K562 (cell line): Measurements from ENCODE around the gene C10orf53. TPM values are rescaled to one million over a fixed set of nuclear protein-coding genes. Genes with fewer than 3 reads are reported as not detected.

Source experiments
- ATAC-seq: fragments of 200-7000 bp; cut with Tn5 transposase; 3 replicates; pipeline ENCODE4 v1.9.1; 2020; ENCODE audit warnings: moderate library complexity
- BruUV-seq: library from RNA; stranded (reverse); fragments of 400-500 nt; replicated peaks from 2 replicates; lab custom pipeline; 2021; lab: Mats Ljungman, UMichigan
- CTCF ChIA-PET: fragments of 300-600 bp; formaldehyde crosslinking; extraction: SDS; loops from one replicate; lab custom pipeline; 2021; ENCODE audit warnings: low intra/inter-chr PET ratio; lab: Yijun Ruan, JAX
- POLR2A ChIA-PET: fragments of 300-600, 350-650 bp; sonication (Branson Sonifier 250); formaldehyde crosslinking; extraction: SDS; loops from one replicate; lab custom pipeline; 2021; ENCODE audit warnings: antibody characterized with exemption, inconsistent platforms; lab: Yijun Ruan, JAX
- DNase-seq, 4 experiments: peaks; one replicate each; pipeline versions ENCODE4 v3.0.0 to v3.0.0-alpha.2; 2011 to 2018; ENCODE audit warnings: low spot score in 3 of 4, mixed read lengths in 3 of 4; ENCODE audit errors: extremely low read depth in 1 of 4
- FAIRE-seq: peaks from 2 replicates; lab custom pipeline; 2011; peaks lifted over from hg19 to GRCh38; lab: Jason Lieb, UNC
- H2AFZ ChIP-seq: 2 replicates; pipeline ENCODE4 v1.6.0; 2011; ENCODE audit warnings: low read depth, low read length, control low read depth, inconsistent platforms
- H3K27ac ChIP-seq: fragments of 200-600 bp; 3 replicates; pipeline ENCODE4 v1.8.0; 2011; ENCODE audit warnings: low read depth, mild to moderate bottlenecking, control low read depth, inconsistent platforms, low read length, moderate library complexity, mixed read lengths; ENCODE audit errors: extremely low read depth
- H3K27me3 ChIP-seq, 2 experiments: fragments of 300-600 bp in 1 of 2; 2 replicates in 1 of 2; 3 replicates in 1 of 2; pipeline versions ENCODE4 v1.6.0 to v1.8.0; 2011; ENCODE audit warnings: inconsistent platforms in 2 of 2, low read length in 2 of 2, mild to moderate bottlenecking in 1 of 2, mixed read lengths in 1 of 2, moderate library complexity in 1 of 2; ENCODE audit not compliant: control insufficient read depth in 2 of 2, insufficient read depth in 2 of 2
- H3K36me3 ChIP-seq: fragments of 300-600 bp; 3 replicates; pipeline ENCODE4 v1.8.0; 2011; ENCODE audit warnings: mild to moderate bottlenecking, low read length, inconsistent platforms; ENCODE audit not compliant: control insufficient read depth, insufficient read depth
- H3K4me1 ChIP-seq, 2 experiments: fragments of 200-600 bp in 1 of 2; replicated peaks in 1 of 2; 2 replicates in 1 of 2; 3 replicates in 1 of 2; pipeline versions ENCODE4 v1.5.1 to v1.8.0; 2011; ENCODE audit warnings: inconsistent platforms in 2 of 2, low read length in 2 of 2, mild to moderate bottlenecking in 1 of 2, mixed read lengths in 1 of 2, moderate library complexity in 1 of 2; ENCODE audit not compliant: control insufficient read depth in 2 of 2, insufficient read depth in 2 of 2
- H3K4me2 ChIP-seq: 2 replicates; pipeline ENCODE4 v1.6.1; 2011; ENCODE audit warnings: low read length, control low read depth, inconsistent platforms, mixed read lengths; ENCODE audit not compliant: insufficient read depth
- H3K4me3 ChIP-seq: fragments of 200-600 bp; sonication (generic), shearing (Covaris generic); 2 replicates; pipeline ENCODE4 v1.5.1; 2016; ENCODE audit warnings: control low read depth, inconsistent platforms
- H3K79me2 ChIP-seq: fragments of 200-600 bp; 3 replicates; pipeline ENCODE4 v1.8.0; 2011; ENCODE audit warnings: low read length, inconsistent platforms; ENCODE audit not compliant: control insufficient read depth, insufficient read depth
- H3K9ac ChIP-seq, 2 experiments: 2 replicates each; pipeline versions ENCODE4 v1.6.0 to v1.6.1; 2011; ENCODE audit warnings: low read depth in 2 of 2, low read length in 2 of 2, control low read depth in 1 of 2, inconsistent platforms in 1 of 2, mild to moderate bottlenecking in 1 of 2, mixed read lengths in 1 of 2; ENCODE audit not compliant: insufficient read depth in 1 of 2
- H3K9me1 ChIP-seq: one replicate; pipeline ENCODE4 v1.6.0; 2011; ENCODE audit warnings: inconsistent platforms, mild to moderate bottlenecking, low read length, moderate library complexity; ENCODE audit not compliant: control insufficient read depth, insufficient read depth
- H3K9me3 ChIP-seq: replicated peaks from 2 replicates; pipeline ENCODE4 v1.5.1; 2011; ENCODE audit warnings: low read depth, low read length, inconsistent platforms; ENCODE audit not compliant: control insufficient read depth, insufficient read depth
- H4K20me1 ChIP-seq: replicated peaks from 2 replicates; pipeline ENCODE4 v1.6.1; 2011; ENCODE audit warnings: low read length, inconsistent platforms, mixed read lengths; ENCODE audit not compliant: control insufficient read depth, insufficient read depth
- HNRNPUL1 ChIP-seq: fragments of 200-400 bp; formaldehyde crosslinking; IDR thresholded peaks from 2 replicates; pipeline ENCODE4 v1.6.1; 2017; ENCODE audit warnings: low read length
- MEF2A ChIP-seq: IDR thresholded peaks from 2 replicates; pipeline ENCODE4 v1.6.1; 2011; ENCODE audit warnings: low read depth, mild to moderate bottlenecking, low read length, moderate library complexity; ENCODE audit not compliant: control insufficient read depth
- MYC ChIP-seq, 2 experiments: fragments of 250-450 bp in 1 of 2; sonication (Bioruptor Pico) in 1 of 2; IDR thresholded peaks; 2 replicates each; pipeline versions ENCODE4 v1.5.1 to v1.6.1; 2012 to 2021; ENCODE audit warnings: low read depth in 2 of 2, borderline replicate concordance in 1 of 2, improper control_type of control experiment in 1 of 2, low read length in 1 of 2, mild to moderate bottlenecking in 1 of 2, moderate library complexity in 1 of 2
- RHOXF2B ChIP-seq: fragments of 250-450 bp; sonication (Bioruptor Pico); conservative IDR thresholded peaks from 2 replicates; pipeline ENCODE4 v1.5.1; 2021
- ZNF280B ChIP-seq: fragments of 250-450 bp; sonication (Bioruptor Pico); IDR thresholded peaks from 2 replicates; pipeline ENCODE4 v1.5.1; 2021; ENCODE audit warnings: mild to moderate bottlenecking
- ZNF316 ChIP-seq: fragments of 450-650 bp; IDR thresholded peaks from 2 replicates; pipeline ENCODE4 v1.6.1; 2016
- WGBS: fragments of 100-300 bp; shearing (Covaris generic); methylation state at CpG from one replicate; pipeline ENCODE4 v1.1.6; 2016; ENCODE audit warnings: low coverage, mixed read lengths; ENCODE audit not compliant: insufficient coverage; ENCODE audit errors: missing lambda C conversion rate; 5-methylcytosine and 5-hydroxymethylcytosine counted together
- in situ Hi-C: fragments of 300-500 bp; cut with MboI; formaldehyde crosslinking; loops from 4 replicates; pipeline ENCODE4 v1.15.0; 2018; ENCODE audit warnings: inconsistent platforms, mixed read lengths
- intact Hi-C: fragments of 100-400 bp; cut with micrococcal nuclease; formaldehyde crosslinking; loops from 2 replicates; pipeline ENCODE4 v1.14.2; 2022
- polyA plus RNA-seq, 8 experiments: library from polyadenylated mRNA; depleted of rRNA in 4 of 8; stranded (reverse) in 5 of 8; unstranded in 3 of 8; fragments of >200 nt; fragmentation: Nextera tagmentation in 2 of 8; fragmentation: Illumina TruSeq in 1 of 8; extraction: Ambion mirVana in 2 of 8; extraction: Trizol in 1 of 8; gene quantifications; 2 replicates each; pipeline versions ENCODE4 v1.2.1 to v1.2.3, GENCODE V29; 2011 to 2014; ENCODE audit warnings: inconsistent platforms in 1 of 8, missing spikeins in 1 of 8
- total RNA-seq, 7 experiments: library from RNA; depleted of rRNA in 6 of 7; stranded (reverse); fragments of >200 nt in 6 of 7; fragmentation: Illumina TruSeq in 2 of 7; extraction: Trizol in 2 of 7; gene quantifications; 2 replicates each; pipeline versions ENCODE4 v1.2.1 to v1.2.3, GENCODE V29; 2011 to 2021; ENCODE audit warnings: low replicate concordance in 1 of 7

C10orf53 gene
- total and polyA plus RNA-seq, 9 of the 15 experiments (the other 6 are each of a cell fraction or from before 2014, with no cell fraction given) = not detected

- ChIA-PET POLR2A (no interaction called here), CTCF (no interaction called here)
- Histone ChIP-seq H3K79me2 (no peaks in the 10 kb centered on the region), H3K9me1 (no peaks in the 10 kb centered on the region), H4K20me1 (peaks cover 2% of the 10 kb centered on the region; the same call in 1 of the 2 replicates), H3K4me1 (no peaks in the 10 kb centered on the region), H3K27me3 (peaks cover 9 to 31% of the 10 kb centered on the region in 2 experiments; a peak in 4 of 5 replicates), H2AFZ (no peak overlapping the region), H3K9me3 (no peaks in the 10 kb centered on the region), H3K9ac (no peak overlapping the region), H3K4me2 (no peak overlapping the region), H3K4me3 (no peak overlapping the region), H3K36me3 (no peaks in the 10 kb centered on the region), H3K27ac (no peak overlapping the region)
- no peak for ATAC-seq
- in situ Hi-C loops = no loop called here
- no peak for TF ChIP-seq MYC (IDR thresholded peaks at IDR 0.05; ENCODE audit: low read depth, low read length)
- no peak for TF ChIP-seq MYC (CRISPR knock-in tag; IDR thresholded peaks at IDR 0.05; ENCODE audit: borderline replicate concordance, low read depth)
- TF ChIP-seq ZNF280B (CRISPR knock-in tag) = no peak
- 0 out of 2 replicates have a peak, but pooled peaks have one; percentile 5 for TF ChIP-seq ZNF316
- no peak for TF ChIP-seq HNRNPUL1
- no peak for TF ChIP-seq RHOXF2B (CRISPR knock-in tag)
- no peak for TF ChIP-seq MEF2A
- intact Hi-C loops = no loop called here
- WGBS = under 1% methylated on average over 9 of the region's 9 CpGs
- no peak for DNase-seq
- FAIRE-seq = no peak
- no TSS peak for BruUV-seq
Observed at GRCh38 chr10:49656845-49657493, 22.5 kb upstream of the C10orf53 start.
